Measurements from ENCODE around the gene NTM.

GRCh38 chr11:132131961-132132360, 761.5 kb downstream of the NTM start:
- TF ChIP-seq CTCF (conservative IDR thresholded peaks at IDR 0.05; ENCODE audit: low read depth, low read length): no peak
- no peak for TF ChIP-seq EZH2 (IDR thresholded peaks at IDR 0.05; ENCODE audit: borderline replicate concordance, low read depth, low read length, poor library complexity, severe bottlenecking)
